Activated naive CD8-positive, alpha-beta T cell treated with anti-CD3 and anti-CD28 coated beads, Interleukin-2, amount 10 ng/mL, durations not matched to agents 7 days and 5 days (primary cell): ENCODE data around the gene HABP4. TPM values are rescaled to one million over a fixed set of nuclear protein-coding genes. Genes with fewer than 3 reads are reported as not detected.

ENCODE experiments used
- ATAC-seq: fragments of 150-1000 bp; cut with Tn5 transposase; one replicate; pipeline ENCODE4 v1.10.0; 2021; ENCODE audit warnings: low read depth, moderate library complexity
- POLR2A ChIA-PET: fragments of 350-600 bp; sonication (Branson Sonifier 250); formaldehyde crosslinking; loops from one replicate; lab custom pipeline; 2021; ENCODE audit warnings: antibody characterized with exemption; lab: Charles Lee
- DNase-seq: peaks from one replicate; pipeline ENCODE4 v3.0.0; 2021
- H3K27ac Mint-ChIP-seq: one replicate; pipeline ENCODE4 v1.8.0; 2022; ENCODE audit warnings: mild to moderate bottlenecking, mixed read lengths
- H3K27me3 Mint-ChIP-seq: one replicate; pipeline ENCODE4 v1.8.0; 2022; ENCODE audit warnings: mild to moderate bottlenecking, moderate library complexity, mixed read lengths
- H3K36me3 Mint-ChIP-seq: one replicate; pipeline ENCODE4 v1.8.0; 2021; ENCODE audit warnings: mild to moderate bottlenecking, mixed read lengths
- H3K4me1 Mint-ChIP-seq: one replicate; pipeline ENCODE4 v1.8.0; 2021; ENCODE audit warnings: mixed read lengths
- H3K4me3 Mint-ChIP-seq: one replicate; pipeline ENCODE4 v1.8.0; 2022; ENCODE audit warnings: mild to moderate bottlenecking, moderate library complexity, mixed read lengths
- H3K9me3 Mint-ChIP-seq: one replicate; pipeline ENCODE4 v1.8.0; 2021; ENCODE audit warnings: mixed read lengths
- total RNA-seq, 2 experiments: library from RNA; stranded (reverse); gene quantifications; one replicate each; pipeline ENCODE4 v1.2.3, GENCODE V29; 2021

HABP4 gene
- total RNA-seq, 2 experiments from 2014 or later = 11.4 to 11.8 TPM

DNA sequence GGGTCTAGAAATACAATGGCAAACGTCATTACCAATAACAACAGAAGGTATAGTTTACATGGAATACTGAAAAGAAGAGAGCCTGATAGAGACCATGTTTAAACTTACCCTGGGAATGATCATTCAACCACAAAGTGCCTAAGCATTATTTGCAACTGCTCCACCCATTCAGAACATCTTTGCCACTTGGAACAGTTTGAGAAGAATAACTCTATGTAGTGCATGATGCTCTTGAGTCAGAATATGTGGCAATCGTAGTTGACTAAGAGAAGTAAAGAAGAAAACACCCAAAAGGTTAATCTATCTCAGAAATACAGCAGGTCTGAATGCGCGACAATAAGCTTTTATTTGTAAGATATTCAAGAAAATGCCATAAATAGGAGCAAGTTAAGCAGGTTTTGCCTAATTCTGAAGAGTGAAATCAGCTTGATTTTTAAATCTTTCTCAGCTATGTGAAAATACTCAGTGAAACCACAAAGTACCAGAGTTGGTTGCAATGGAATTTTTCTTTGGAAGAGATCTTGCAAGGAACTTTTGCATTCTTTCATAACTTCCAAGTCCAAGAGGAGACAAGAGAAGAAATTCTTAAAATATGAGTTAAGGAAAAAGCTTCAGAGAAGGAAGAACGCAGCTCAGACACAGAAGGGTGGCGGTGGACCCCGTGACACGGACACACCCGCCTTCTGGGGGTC lies 64.3 kb downstream of the HABP4 start:
- H3K27me3 Mint-ChIP-seq = no peaks in the 10 kb centered on the region
- DNase-seq (no peak), ATAC-seq (no peak)
- no peak overlapping the region for H3K4me3 Mint-ChIP-seq
- no peaks in the 10 kb centered on the region for H3K9me3 Mint-ChIP-seq
- POLR2A ChIA-PET = no interaction called here
- no peak overlapping the region for H3K27ac Mint-ChIP-seq
- peaks cover 5% of the 10 kb centered on the region for H3K4me1 Mint-ChIP-seq
- no peaks in the 10 kb centered on the region for H3K36me3 Mint-ChIP-seq

DNA sequence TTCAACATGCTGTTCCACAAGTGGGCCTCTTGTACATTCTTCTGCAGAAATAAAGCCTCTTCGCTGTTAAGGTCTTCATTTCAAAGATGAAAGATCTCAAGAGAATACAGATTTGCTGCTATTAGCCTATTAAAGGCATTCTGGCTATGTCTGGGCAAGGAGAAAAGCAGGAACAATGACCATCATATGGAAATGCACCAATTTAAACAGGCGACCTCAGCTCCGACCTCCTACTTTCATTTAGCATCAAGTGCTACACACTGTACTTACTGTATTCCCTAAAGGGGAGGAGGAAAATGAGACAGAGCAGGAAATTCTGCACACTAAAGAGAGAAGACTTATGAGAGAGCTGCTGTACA lies 64.8 kb downstream of the HABP4 start:
- H3K4me3 Mint-ChIP-seq = no peak overlapping the region
- H3K27ac Mint-ChIP-seq = no peak overlapping the region
- no peaks in the 10 kb centered on the region for H3K36me3 Mint-ChIP-seq
- H3K4me1 Mint-ChIP-seq = peaks cover 4% of the 10 kb centered on the region
- ATAC-seq = no peak
- POLR2A ChIA-PET = no interaction called here
- no peaks in the 10 kb centered on the region for H3K9me3 Mint-ChIP-seq
- H3K27me3 Mint-ChIP-seq = no peaks in the 10 kb centered on the region
- DNase-seq = no peak

DNA sequence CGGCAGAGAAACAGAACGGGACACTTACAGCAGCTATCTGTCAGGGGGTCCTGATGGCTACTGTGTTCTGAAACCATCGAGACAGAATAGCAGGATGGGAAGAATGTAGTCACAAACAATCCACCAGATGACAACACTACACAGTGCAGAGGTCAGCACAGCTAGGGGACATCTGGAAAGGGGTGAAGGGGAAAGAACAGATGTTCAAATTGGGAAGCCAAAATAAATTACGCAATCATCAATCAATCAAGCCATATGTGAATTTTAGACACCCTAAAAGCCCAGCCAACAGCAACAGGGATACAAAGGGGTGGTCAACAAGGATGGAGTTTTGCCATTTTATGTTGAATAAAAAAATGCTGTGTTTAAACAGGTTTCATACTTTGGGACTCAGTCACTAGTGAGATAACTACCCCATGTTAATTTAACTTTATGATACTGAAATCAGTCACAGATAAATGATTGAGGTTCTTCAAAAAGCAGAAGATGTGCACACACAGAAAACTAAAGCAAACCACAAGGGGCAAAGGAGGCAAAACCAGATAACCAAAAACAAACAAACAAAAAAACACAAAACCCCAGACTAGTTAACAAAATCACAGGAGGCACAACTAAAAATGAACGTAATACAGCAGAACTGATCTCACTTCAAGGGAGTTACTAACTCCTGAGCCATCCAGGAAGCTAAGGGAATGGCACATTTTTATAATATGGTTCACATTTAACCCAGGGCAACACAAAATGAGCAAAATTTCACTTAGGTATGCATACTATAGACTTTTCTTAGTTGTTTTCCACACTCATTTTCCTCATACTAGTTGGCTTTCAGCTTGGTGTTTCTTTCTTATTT lies 65.9 kb downstream of the HABP4 start:
- Mint-ChIP-seq H3K4me1 (no peaks in the 10 kb centered on the region), H3K27ac (no peak overlapping the region), H3K36me3 (no peaks in the 10 kb centered on the region), H3K9me3 (no peaks in the 10 kb centered on the region), H3K4me3 (no peak overlapping the region), H3K27me3 (no peaks in the 10 kb centered on the region)
- POLR2A ChIA-PET = no interaction called here
- DNase-seq (no peak), ATAC-seq (no peak)

DNA sequence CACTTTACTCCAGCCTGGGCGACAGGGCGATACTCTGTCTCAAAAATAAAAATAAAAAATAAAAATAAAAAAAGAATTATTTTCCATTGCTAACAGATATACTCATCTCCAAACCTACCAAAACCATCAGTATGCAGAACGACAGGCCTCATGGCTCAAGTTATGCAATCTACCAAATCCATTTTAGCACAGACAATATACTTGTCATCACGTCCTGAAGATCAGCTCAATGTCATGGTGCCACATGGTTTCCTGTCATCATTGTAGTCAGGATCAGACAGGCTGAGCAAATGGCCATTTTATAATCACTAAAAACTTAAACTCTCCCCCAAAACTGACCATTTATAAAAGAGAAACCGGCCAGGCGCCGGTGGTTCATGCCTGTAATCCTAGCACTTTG lies 69.1 kb downstream of the HABP4 start:
- Mint-ChIP-seq H3K36me3 (no peaks in the 10 kb centered on the region), H3K27me3 (no peaks in the 10 kb centered on the region), H3K4me3 (no peak overlapping the region), H3K4me1 (peaks cover 4% of the 10 kb centered on the region), H3K9me3 (no peaks in the 10 kb centered on the region), H3K27ac (no peak overlapping the region)
- DNase-seq = no peak
- POLR2A ChIA-PET = no interaction called here
- no peak for ATAC-seq

DNA sequence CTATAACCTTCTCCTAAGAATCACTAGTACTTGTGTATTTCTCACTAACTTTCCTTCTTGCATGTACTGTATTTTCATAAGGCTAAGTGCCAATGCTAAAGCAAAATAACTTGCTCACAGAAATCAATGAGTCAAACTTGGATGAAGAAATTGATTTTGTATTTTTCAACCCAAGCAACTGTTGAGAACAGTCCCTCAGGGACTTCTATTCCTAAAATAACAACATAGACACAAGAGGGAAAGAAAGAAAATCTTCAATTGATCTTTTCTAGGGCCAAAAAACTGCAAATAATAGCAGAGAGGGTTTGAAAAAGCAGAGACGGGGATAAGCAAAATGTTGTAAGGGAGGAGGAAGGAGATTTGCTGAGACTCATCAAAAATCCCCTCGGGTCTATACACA lies 69.8 kb downstream of the HABP4 start:
- DNase-seq (no peak), ATAC-seq (no peak)
- POLR2A ChIA-PET = no interaction called here
- Mint-ChIP-seq H3K4me1 (peaks cover 4% of the 10 kb centered on the region), H3K27me3 (no peaks in the 10 kb centered on the region), H3K9me3 (no peaks in the 10 kb centered on the region), H3K27ac (no peak overlapping the region), H3K36me3 (no peaks in the 10 kb centered on the region), H3K4me3 (no peak overlapping the region)

DNA sequence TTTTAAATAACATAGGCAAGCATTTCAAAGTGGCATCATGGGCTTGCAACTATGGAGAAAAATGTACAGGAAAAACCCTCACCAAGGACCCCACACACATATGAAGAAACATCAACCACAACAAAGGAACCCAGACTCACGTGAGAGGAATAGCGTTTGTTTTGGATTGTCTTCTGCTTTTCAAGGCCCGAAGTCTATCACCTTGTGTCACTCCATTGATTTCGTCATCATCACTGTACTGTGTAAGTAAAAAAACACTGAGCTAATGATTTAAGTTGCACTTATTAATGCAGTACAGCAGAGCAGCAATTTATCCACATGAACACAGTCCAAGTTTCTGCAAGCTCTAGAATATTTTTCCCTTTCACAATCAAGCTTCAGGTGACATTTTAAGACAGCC lies 72.4 kb downstream of the HABP4 start:
- no peak overlapping the region for H3K4me3 Mint-ChIP-seq

DNA sequence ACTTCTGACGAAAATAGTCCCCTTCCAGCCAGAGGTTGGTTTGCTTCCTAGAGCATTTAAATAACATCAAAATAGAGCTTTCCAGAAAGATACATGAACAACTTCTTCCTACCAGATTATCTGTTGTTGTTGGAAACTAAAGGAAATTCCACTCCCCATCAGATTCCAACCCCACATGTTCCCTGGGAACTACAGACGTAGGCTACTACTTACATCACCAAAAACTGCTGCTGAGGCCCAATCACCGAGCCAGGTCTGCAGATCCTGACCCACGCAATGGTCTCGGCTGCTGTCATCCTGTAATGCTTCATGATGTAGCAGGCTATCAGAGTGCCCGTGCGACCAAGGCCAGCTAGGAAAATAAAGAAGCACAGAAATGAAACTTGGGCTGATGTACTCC lies 73.4 kb downstream of the HABP4 start:
- Mint-ChIP-seq H3K27ac (no peak overlapping the region), H3K9me3 (no peaks in the 10 kb centered on the region), H3K4me3 (no peak overlapping the region), H3K4me1 (peaks cover 4% of the 10 kb centered on the region), H3K36me3 (no peaks in the 10 kb centered on the region), H3K27me3 (no peaks in the 10 kb centered on the region)
- ATAC-seq (no peak), DNase-seq (no peak)
- POLR2A ChIA-PET = no interaction called here

More for the DNA sequence above, 72.4 kb downstream of the HABP4 start:
- no peaks in the 10 kb centered on the region for H3K36me3 Mint-ChIP-seq
- no peaks in the 10 kb centered on the region for H3K9me3 Mint-ChIP-seq
- POLR2A ChIA-PET = no interaction called here
- ATAC-seq (no peak), DNase-seq (no peak)
- H3K27me3 Mint-ChIP-seq = no peaks in the 10 kb centered on the region
- peaks cover 4% of the 10 kb centered on the region for H3K4me1 Mint-ChIP-seq
- no peak overlapping the region for H3K27ac Mint-ChIP-seq

DNA sequence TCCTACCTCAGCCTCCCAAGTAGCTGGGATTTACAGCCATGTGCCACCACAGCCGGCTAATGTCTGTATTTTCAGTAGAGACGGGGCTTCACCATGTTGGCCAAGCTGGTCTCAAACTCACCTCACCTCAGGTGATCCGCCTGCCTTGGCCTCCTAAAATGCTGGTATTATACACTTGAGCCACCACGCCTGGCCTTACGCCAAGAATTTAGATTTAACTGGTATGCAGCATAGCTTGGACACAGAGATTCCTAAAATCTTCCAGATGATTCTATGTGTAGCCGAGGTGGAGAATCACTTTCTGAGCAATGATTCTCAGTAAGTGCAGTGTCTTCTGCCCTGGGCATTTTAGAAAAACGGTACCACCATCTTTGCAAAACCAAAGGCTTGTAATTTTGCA lies 74.1 kb downstream of the HABP4 start:
- H3K27me3 Mint-ChIP-seq = no peaks in the 10 kb centered on the region
- ATAC-seq (no peak), DNase-seq (no peak)
- no peak overlapping the region for H3K27ac Mint-ChIP-seq
- no peak overlapping the region for H3K4me3 Mint-ChIP-seq
- no peaks in the 10 kb centered on the region for H3K36me3 Mint-ChIP-seq
- peaks cover 4% of the 10 kb centered on the region for H3K4me1 Mint-ChIP-seq
- no peaks in the 10 kb centered on the region for H3K9me3 Mint-ChIP-seq
- POLR2A ChIA-PET = no interaction called here

DNA sequence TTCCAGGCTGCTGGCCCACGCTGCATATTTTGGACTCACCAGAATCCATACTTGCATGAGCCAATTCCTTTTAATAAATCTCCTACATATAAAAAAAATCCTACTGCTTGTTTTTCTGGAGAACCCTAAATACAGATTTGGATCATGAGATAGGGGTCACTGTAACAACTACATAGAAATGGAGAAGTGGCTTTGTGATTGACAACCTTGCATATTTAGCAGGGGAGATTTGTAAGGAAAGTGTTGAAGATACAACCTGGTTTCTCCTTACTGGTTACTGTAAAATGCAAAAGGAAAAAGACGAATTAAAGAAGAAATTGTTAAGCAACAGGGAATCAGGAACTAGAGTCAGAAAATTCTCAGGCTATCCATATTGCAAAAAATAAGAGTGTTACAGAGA lies 74.8 kb downstream of the HABP4 start:
- no peaks in the 10 kb centered on the region for H3K36me3 Mint-ChIP-seq
- H3K27ac Mint-ChIP-seq = no peak overlapping the region
- H3K4me1 Mint-ChIP-seq = peaks cover 4% of the 10 kb centered on the region
- no peak for ATAC-seq
- POLR2A ChIA-PET = no interaction called here
- no peak for DNase-seq
- H3K27me3 Mint-ChIP-seq = no peaks in the 10 kb centered on the region
- no peaks in the 10 kb centered on the region for H3K9me3 Mint-ChIP-seq
- H3K4me3 Mint-ChIP-seq = no peak overlapping the region

DNA sequence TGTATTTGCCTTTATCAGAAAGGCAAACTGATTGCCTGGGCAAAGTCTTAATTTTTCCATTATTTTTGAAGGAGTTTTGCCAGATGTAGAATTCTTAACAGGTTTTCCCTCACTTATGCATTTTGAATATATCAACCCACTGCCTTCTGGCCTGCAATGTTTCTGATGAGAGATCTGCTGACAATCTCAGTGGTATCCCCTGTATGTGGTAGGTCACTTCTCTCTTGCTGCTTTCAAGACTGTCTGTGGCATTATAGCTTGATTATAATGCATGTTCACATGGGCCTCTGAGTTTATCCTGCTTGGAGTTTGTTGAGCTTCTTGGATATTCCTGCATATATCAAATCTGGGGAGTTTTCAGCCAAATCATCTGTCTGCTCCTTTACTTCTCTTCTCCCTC lies 82.2 kb downstream of the HABP4 start:
- peaks cover 3% of the 10 kb centered on the region for H3K9me3 Mint-ChIP-seq
- H3K4me1 Mint-ChIP-seq = peaks cover 3% of the 10 kb centered on the region
- no peaks in the 10 kb centered on the region for H3K36me3 Mint-ChIP-seq
- H3K4me3 Mint-ChIP-seq = no peak overlapping the region
- H3K27ac Mint-ChIP-seq = no peak overlapping the region
- ATAC-seq (no peak), DNase-seq (no peak)
- H3K27me3 Mint-ChIP-seq = no peaks in the 10 kb centered on the region
- POLR2A ChIA-PET = interaction anchor here (0.6 kb wide), 1 partner anchor 70 kb away, joined by 3 read pairs; no protein-coding TSS in a partner anchor

DNA sequence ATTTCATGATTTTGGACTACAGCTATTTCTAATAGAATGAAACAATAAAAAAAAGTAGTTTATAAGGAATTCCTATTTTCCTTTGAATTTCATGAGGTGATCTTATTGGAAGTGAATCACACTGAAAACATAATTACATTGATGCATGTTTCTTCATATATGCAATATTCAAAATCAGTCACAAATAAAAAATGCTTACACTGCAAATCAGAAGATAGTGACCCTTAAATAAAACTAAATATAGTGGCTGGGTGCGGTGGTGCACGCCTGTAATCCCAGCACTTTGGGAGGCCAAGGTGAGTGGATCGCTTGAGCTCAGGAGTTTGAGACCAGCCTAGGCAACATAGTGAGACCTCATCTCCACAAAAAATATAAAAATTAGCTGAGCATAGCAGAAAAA lies 90.1 kb downstream of the HABP4 start:
- Mint-ChIP-seq H3K27ac (no peak overlapping the region), H3K36me3 (no peaks in the 10 kb centered on the region), H3K4me1 (no peaks in the 10 kb centered on the region), H3K27me3 (no peaks in the 10 kb centered on the region), H3K9me3 (no peaks in the 10 kb centered on the region), H3K4me3 (no peak overlapping the region)
- ATAC-seq (no peak), DNase-seq (no peak)
- POLR2A ChIA-PET = no interaction called here

Other genes starting within 250 kb of the HABP4 start
- gene HSD17B3, start 148.0 kb upstream of the HABP4 start, total RNA-seq = under 1 TPM; 0.68 to 0.69 TPM
- 10 to 100 TPM; 13.1 to 16.2 TPM for gene SLC35D2, start 66.5 kb upstream of the HABP4 start, total RNA-seq
- 10 to 100 TPM; 26.0 to 27.3 TPM for gene ZNF367, start 31.8 kb upstream of the HABP4 start, total RNA-seq
- 1 to 10 TPM; 4.9 to 6.4 TPM for gene CDC14B, start 169.7 kb downstream of the HABP4 start, total RNA-seq
- gene PRXL2C, start 205.1 kb downstream of the HABP4 start, total RNA-seq = 1 to 10 TPM; 5.3 to 6.2 TPM